Lower lobe of right lung (tissue), 2 donors: ENCODE results near the gene SMPD3. TPM values are rescaled to one million over a fixed set of nuclear protein-coding genes. Genes with fewer than 3 reads are reported as not detected.

Experiments used
- ATAC-seq, 2 donors: fragments of 200-7000 bp; cut with Tn5 transposase; one replicate each; pipeline ENCODE4 v1.9.1; 2020 to 2022; ENCODE audit warnings: mild to moderate bottlenecking in 2 of 2, moderate library complexity in 2 of 2
- DNase-seq: peaks from one replicate; pipeline ENCODE4 v3.0.0-alpha.2; 2020
- H3K27ac ChIP-seq: fragments of 200-600 bp; one replicate; pipeline ENCODE4 v1.8.0; 2022
- H3K27me3 ChIP-seq: fragments of 200-600 bp; one replicate; pipeline ENCODE4 v1.8.0; 2022; ENCODE audit warnings: low read depth
- H3K36me3 ChIP-seq: fragments of 200-600 bp; one replicate; pipeline ENCODE4 v1.8.0; 2022; ENCODE audit warnings: mild to moderate bottlenecking
- H3K4me1 ChIP-seq: fragments of 200-600 bp; one replicate; pipeline ENCODE4 v1.8.0; 2022
- H3K4me3 ChIP-seq: fragments of 200-600 bp; one replicate; pipeline ENCODE4 v1.8.0; 2022; ENCODE audit warnings: mild to moderate bottlenecking
- H3K9me3 ChIP-seq: fragments of 200-600 bp; one replicate; pipeline ENCODE4 v1.8.0; 2022
- CTCF ChIP-seq: fragments of 200-600 bp; IDR thresholded peaks from one replicate; pipeline ENCODE4 v1.8.0; 2022; ENCODE audit warnings: antibody characterized with exemption, mild to moderate bottlenecking
- intact Hi-C: fragments of 100-400 bp; cut with DNase I; formaldehyde crosslinking; loops from one replicate; pipeline ENCODE4 v1.11.0; 2022
- total RNA-seq: library from RNA; stranded (reverse); fragmentation: NEBNext Ultra II Directional; extraction: Animal tissue kit (Norgen Biotek cat#: 25700); gene quantifications from one replicate; pipeline ENCODE4 v1.2.1, GENCODE V29; 2021
- donor health status: DM: no; HTN: yes; CAD: no; lungs with severe emphysema.

SMPD3 gene
- total RNA-seq, 1 donor from 2014 or later = 3.6 TPM

- H3K4me3 ChIP-seq = no peak overlapping the region
- TF ChIP-seq CTCF = no peak
- DNase-seq = no peak
- no peaks in the 10 kb centered on the region for H3K27me3 ChIP-seq
- H3K9me3 ChIP-seq = no peaks in the 10 kb centered on the region
- no peaks in the 10 kb centered on the region for H3K36me3 ChIP-seq
- peaks cover 10% of the 10 kb centered on the region for H3K4me1 ChIP-seq
- H3K27ac ChIP-seq = no peak overlapping the region
- intact Hi-C loops = no loop called here
- no peak for ATAC-seq
These were observed 39.4 kb upstream of the SMPD3 start for GRCh38 chr16:68487669-68488068.

GRCh38 chr16:68487203-68487514, 38.9 kb upstream of the SMPD3 start:
- no peaks in the 10 kb centered on the region for H3K9me3 ChIP-seq
- intact Hi-C loops = no loop called here
- peaks cover 10% of the 10 kb centered on the region for H3K4me1 ChIP-seq
- ATAC-seq (no peak), DNase-seq (no peak)
- H3K4me3 ChIP-seq = no peak overlapping the region
- no peaks in the 10 kb centered on the region for H3K36me3 ChIP-seq
- no peaks in the 10 kb centered on the region for H3K27me3 ChIP-seq
- no peak for TF ChIP-seq CTCF
- no peak overlapping the region for H3K27ac ChIP-seq

GRCh38 chr16:68486502-68487202, 38.3 kb upstream of the SMPD3 start:
- peak overlapping the region; percentile 3 for H3K27ac ChIP-seq
- ATAC-seq (no peak), DNase-seq (no peak)
- TF ChIP-seq CTCF = no peak
- intact Hi-C loops = no loop called here
- no peaks in the 10 kb centered on the region for H3K27me3 ChIP-seq
- H3K4me3 ChIP-seq = no peak overlapping the region
- no peaks in the 10 kb centered on the region for H3K36me3 ChIP-seq
- H3K4me1 ChIP-seq = peaks cover 10% of the 10 kb centered on the region
- no peaks in the 10 kb centered on the region for H3K9me3 ChIP-seq

- TF ChIP-seq CTCF = no peak
- Histone ChIP-seq H3K27me3 (no peaks in the 10 kb centered on the region), H3K36me3 (no peaks in the 10 kb centered on the region), H3K4me3 (no peak overlapping the region), H3K4me1 (peaks cover 11% of the 10 kb centered on the region), H3K9me3 (no peaks in the 10 kb centered on the region), H3K27ac (no peak overlapping the region)
- intact Hi-C loops = no loop called here
- no peak for DNase-seq
- no peak for ATAC-seq
These were observed 33.3 kb upstream of the SMPD3 start for GRCh38 chr16:68481636-68482035.

- Histone ChIP-seq H3K9me3 (no peaks in the 10 kb centered on the region), H3K4me1 (peaks cover 8% of the 10 kb centered on the region), H3K27ac (no peak overlapping the region), H3K27me3 (no peaks in the 10 kb centered on the region), H3K4me3 (no peak overlapping the region), H3K36me3 (no peaks in the 10 kb centered on the region)
- intact Hi-C loops = no loop called here
- no peak for TF ChIP-seq CTCF
- ATAC-seq (no peak), DNase-seq (no peak)
These were observed 32.0 kb upstream of the SMPD3 start for GRCh38 chr16:68480084-68480995.
